Coronary artery (tissue), 2 donors: ENCODE measurements around the gene KLHL7.

Source experiments
- DNase-seq: peaks from one replicate; pipeline ENCODE4 v3.0.0-alpha.2; 2017; ENCODE audit warnings: low spot score
- H3K27ac ChIP-seq, 2 donors: fragments of 200-600 bp; sonication (generic); one replicate each; pipeline ENCODE4 v1.5.1; 2016 to 2019
- H3K4me3 ChIP-seq: fragments of 200-600 bp; sonication (generic); 2 replicates; pipeline ENCODE4 v1.5.1; 2016; ENCODE audit warnings: mild to moderate bottlenecking, moderate library complexity
- CTCF ChIP-seq: fragments of 200-600 bp; sonication (generic); IDR thresholded peaks from one replicate; pipeline ENCODE4 v1.5.1; 2019; ENCODE audit warnings: antibody characterized with exemption

The KLHL7 gene

GRCh38 chr7:23175938-23176337 is 70.4 kb downstream of the KLHL7 start:
- H3K27ac ChIP-seq, result no peak overlapping the region
- no peak for DNase-seq
- H3K4me3 ChIP-seq, result no peak overlapping the region
- TF ChIP-seq CTCF, result no peak

GRCh38 chr7:23181684-23182553 is 76.3 kb downstream of the KLHL7 start, which contains the start of gene NUP42:
NUP42 (plus strand) TSS chr7:23182048; CDS start chr7:23182086, 38 bp downstream.
- Histone ChIP-seq H3K4me3 (peak within 1 kb of the TSS; percentile 95), H3K27ac (peak within 1 kb of the TSS; percentile 86 to 96)
- DNase-seq, result peak; percentile 98
- TF ChIP-seq CTCF, result no peak

GRCh38 chr7:23183279-23184012 is 77.9 kb downstream of the KLHL7 start:
- TF ChIP-seq CTCF, result no peak
- Histone ChIP-seq H3K27ac (no peak overlapping the region), H3K4me3 (peak overlapping the region; percentile 26)
- DNase-seq, result no peak

GRCh38 chr7:23184291-23184690 is 78.7 kb downstream of the KLHL7 start:
- Histone ChIP-seq H3K4me3 (no peak overlapping the region), H3K27ac (no peak overlapping the region)
- no peak for TF ChIP-seq CTCF
- DNase-seq, result no peak

- DNase-seq, result no peak
Measured at GRCh38 chr7:23184709-23185359, 79.2 kb downstream of the KLHL7 start.

GRCh38 chr7:23185980-23186379 is 80.4 kb downstream of the KLHL7 start:
- Histone ChIP-seq H3K27ac (no peak overlapping the region), H3K4me3 (no peak overlapping the region)
- no peak for DNase-seq
- no peak for TF ChIP-seq CTCF

More at GRCh38 chr7:23184709-23185359, 79.2 kb downstream of the KLHL7 start:
- no peak overlapping the region for H3K4me3 ChIP-seq
- TF ChIP-seq CTCF, result no peak
- no peak overlapping the region for H3K27ac ChIP-seq
